ENCODE measurements around the gene HIGD1C. TPM values are rescaled to one million over a fixed set of nuclear protein-coding genes. Genes with fewer than 3 reads are reported as not detected.

Gene HIGD1C
- total and polyA plus RNA-seq, 4 donors = not detected

DNA sequence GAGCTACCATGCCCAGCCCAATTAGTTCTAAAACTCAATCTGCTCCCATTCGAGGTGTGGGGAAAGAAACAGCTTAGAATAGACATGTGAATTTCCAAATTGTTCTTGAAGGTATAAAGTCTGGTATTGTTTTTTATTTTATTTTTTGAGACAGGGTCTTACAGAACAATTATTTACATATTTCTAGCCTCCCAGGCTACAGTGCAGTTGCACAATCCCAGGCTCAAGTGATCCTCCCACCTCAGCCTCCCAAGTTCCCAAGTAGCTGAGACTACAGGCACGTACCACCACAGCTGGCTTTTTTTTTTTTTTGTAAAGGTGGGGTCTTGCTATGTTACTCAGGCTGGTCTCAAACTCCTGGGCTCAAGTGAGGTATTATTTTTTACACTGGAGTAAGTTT, 67.6 kb downstream of the HIGD1C start (continued):
- TF ChIP-seq GABPA (IDR thresholded peaks at IDR 0.05 in 1 of 2, conservative IDR thresholded peaks at IDR 0.05 in 1 of 2) = no peak

Small RNAs within 50 kb of the gene (small RNA-seq; reads per million reads assigned to genes)
- not detected for gene AC008121.1
- not detected for gene RF00019
- gene RNU6-87P = not detected

Other genes starting within 250 kb of the HIGD1C start
- gene ATF1, start 188.4 kb upstream of the HIGD1C start, total RNA-seq = 10 to 100 TPM in 1 of 2 donors, 1 to 10 TPM in 1; 9.5 to 17.0 TPM
- 1 to 10 TPM; 6.3 to 7.0 TPM for gene ATF1, start 188.4 kb upstream of the HIGD1C start, polyA plus RNA-seq
- gene TMPRSS12, start 109.6 kb upstream of the HIGD1C start, total RNA-seq = not detected
- not detected for gene TMPRSS12, start 109.6 kb upstream of the HIGD1C start, polyA plus RNA-seq
- 100 to 1,000 TPM in 1 of 2 donors, 10 to 100 TPM in 1; 80.1 to 108 TPM for gene SLC11A2, start 73.8 kb downstream of the HIGD1C start, total RNA-seq
- 10 to 100 TPM; 15.2 to 24.2 TPM for gene SLC11A2, start 73.8 kb downstream of the HIGD1C start, polyA plus RNA-seq
- gene LETMD1, start 95.8 kb downstream of the HIGD1C start, total RNA-seq = 10 to 100 TPM; 24.5 to 41.0 TPM
- gene LETMD1, start 95.8 kb downstream of the HIGD1C start, polyA plus RNA-seq = 10 to 100 TPM; 17.6 to 20.6 TPM
- gene CSRNP2, start 131.1 kb downstream of the HIGD1C start, total RNA-seq = 1 to 10 TPM; 4.4 to 8.4 TPM
- 1 to 10 TPM; 2.0 to 3.5 TPM for gene CSRNP2, start 131.1 kb downstream of the HIGD1C start, polyA plus RNA-seq
- 1 to 10 TPM; 6.1 to 8.6 TPM for gene TFCP2, start 220.6 kb downstream of the HIGD1C start, total RNA-seq
- 1 to 10 TPM; 1.6 to 4.2 TPM for gene TFCP2, start 220.6 kb downstream of the HIGD1C start, polyA plus RNA-seq